Fibroblast of lung (primary cell): ENCODE measurements around the gene MRFAP1L1.

ENCODE experiments used
- CTCF ChIP-seq, 2 donors: IDR thresholded peaks in 1 of 2; conservative IDR thresholded peaks in 1 of 2; 1 replicate in 1 of 2; 2 replicates in 1 of 2; pipeline ENCODE4 v1.5.1; 2011 to 2012; ENCODE audit warnings: low read length in 2 of 2, control low read depth in 1 of 2, inconsistent platforms in 1 of 2, low read depth in 1 of 2, mild to moderate bottlenecking in 1 of 2
- EZH2 ChIP-seq: IDR thresholded peaks from 2 replicates; pipeline ENCODE4 v1.5.1; 2012; ENCODE audit warnings: low read length, control low read depth, mild to moderate bottlenecking; ENCODE audit errors: missing control alignments

GRCh38 chr4:6734165-6734786, 24.6 kb upstream of the MRFAP1L1 start:
- TF ChIP-seq CTCF (conservative IDR thresholded peaks at IDR 0.05 in 1 of 2, IDR thresholded peaks at IDR 0.05 in 1 of 2; ENCODE audit: low read depth in 1 of 2, low read length in 2 of 2), result no peak
- TF ChIP-seq EZH2, result no peak
